Natural killer cell (primary cell): ENCODE measurements around the gene KY. TPM values are rescaled to one million over a fixed set of nuclear protein-coding genes. Genes with fewer than 3 reads are reported as not detected.

Source experiments
- ATAC-seq, 3 donors: fragments of 150-1000 bp in 2 of 3; fragments of 200-7000 bp in 1 of 3; cut with Tn5 transposase; 1 replicate in 1 of 3; 2 replicates in 2 of 3; pipeline ENCODE4 v1.10.0; 2021; ENCODE audit warnings: mild to moderate bottlenecking in 2 of 3, moderate library complexity in 2 of 3
- DNase-seq, 2 donors: peaks; one replicate each; pipeline versions ENCODE4 v3.0.0 to v3.0.0-alpha.2; 2013 to 2021; ENCODE audit warnings: mixed read lengths in 1 of 2
- H3K27ac ChIP-seq: one replicate; pipeline ENCODE4 v1.5.1; 2013; ENCODE audit warnings: mild to moderate bottlenecking, low read length
- H3K27me3 ChIP-seq: one replicate; pipeline ENCODE4 v1.6.1; 2013; ENCODE audit warnings: low read length; ENCODE audit not compliant: control insufficient read depth, insufficient read depth
- H3K36me3 ChIP-seq: one replicate; pipeline ENCODE4 v1.6.1; 2013; ENCODE audit warnings: low read length; ENCODE audit not compliant: control insufficient read depth, insufficient read depth
- H3K4me1 ChIP-seq: one replicate; pipeline ENCODE4 v1.6.1; 2013; ENCODE audit warnings: low read length; ENCODE audit not compliant: control insufficient read depth, insufficient read depth
- H3K4me3 ChIP-seq: one replicate; pipeline ENCODE4 v1.5.1; 2013; ENCODE audit warnings: low read length
- H3K9me3 ChIP-seq: one replicate; pipeline ENCODE4 v1.6.1; 2013; ENCODE audit warnings: low read length; ENCODE audit not compliant: control insufficient read depth, insufficient read depth
- H3K27ac Mint-ChIP-seq, 2 donors: one replicate each; pipeline ENCODE4 v1.8.0; 2022; ENCODE audit warnings: mild to moderate bottlenecking in 2 of 2, mixed read lengths in 2 of 2, moderate library complexity in 1 of 2
- H3K27me3 Mint-ChIP-seq, 2 donors: one replicate each; pipeline ENCODE4 v1.8.0; 2022; ENCODE audit warnings: low read depth in 2 of 2, mixed read lengths in 2 of 2
- H3K36me3 Mint-ChIP-seq: one replicate; pipeline ENCODE4 v1.8.0; 2022; ENCODE audit warnings: mixed read lengths
- H3K4me1 Mint-ChIP-seq, 2 donors: one replicate each; pipeline ENCODE4 v1.8.0; 2022; ENCODE audit warnings: mixed read lengths in 2 of 2
- H3K4me3 Mint-ChIP-seq: one replicate; pipeline ENCODE4 v1.8.0; 2022; ENCODE audit warnings: mild to moderate bottlenecking, moderate library complexity, mixed read lengths
- H3K9me3 Mint-ChIP-seq, 2 donors: one replicate each; pipeline ENCODE4 v1.8.0; 2022; ENCODE audit warnings: mixed read lengths in 2 of 2
- CTCF ChIP-seq: fragments of 200-600 bp; IDR thresholded peaks from one replicate; pipeline ENCODE4 v1.8.0; 2022; ENCODE audit warnings: antibody characterized with exemption
- WGBS: methylation state at CpG from one replicate; pipeline ENCODE4 v1.1.7; 2013; ENCODE audit warnings: missing lambda C conversion rate; ENCODE audit not compliant: insufficient coverage; 5-methylcytosine and 5-hydroxymethylcytosine counted together
- intact Hi-C: fragments of 100-400 bp; cut with micrococcal nuclease; formaldehyde crosslinking; loops from one replicate; pipeline ENCODE4 v1.14.2; 2022
- total RNA-seq, 4 donors: library from RNA; stranded (reverse); fragments of 120-200 nt in 1 of 4; gene quantifications; one replicate each; pipeline versions ENCODE4 v1.2.3 to v1.2.4, GENCODE V29; 2013 to 2022

KY gene
- total RNA-seq, 3 donors from 2014 or later (not counting 1 experiment from before 2014, with no cell fraction given), result 0.15 TPM; not detected in 2

DNA sequence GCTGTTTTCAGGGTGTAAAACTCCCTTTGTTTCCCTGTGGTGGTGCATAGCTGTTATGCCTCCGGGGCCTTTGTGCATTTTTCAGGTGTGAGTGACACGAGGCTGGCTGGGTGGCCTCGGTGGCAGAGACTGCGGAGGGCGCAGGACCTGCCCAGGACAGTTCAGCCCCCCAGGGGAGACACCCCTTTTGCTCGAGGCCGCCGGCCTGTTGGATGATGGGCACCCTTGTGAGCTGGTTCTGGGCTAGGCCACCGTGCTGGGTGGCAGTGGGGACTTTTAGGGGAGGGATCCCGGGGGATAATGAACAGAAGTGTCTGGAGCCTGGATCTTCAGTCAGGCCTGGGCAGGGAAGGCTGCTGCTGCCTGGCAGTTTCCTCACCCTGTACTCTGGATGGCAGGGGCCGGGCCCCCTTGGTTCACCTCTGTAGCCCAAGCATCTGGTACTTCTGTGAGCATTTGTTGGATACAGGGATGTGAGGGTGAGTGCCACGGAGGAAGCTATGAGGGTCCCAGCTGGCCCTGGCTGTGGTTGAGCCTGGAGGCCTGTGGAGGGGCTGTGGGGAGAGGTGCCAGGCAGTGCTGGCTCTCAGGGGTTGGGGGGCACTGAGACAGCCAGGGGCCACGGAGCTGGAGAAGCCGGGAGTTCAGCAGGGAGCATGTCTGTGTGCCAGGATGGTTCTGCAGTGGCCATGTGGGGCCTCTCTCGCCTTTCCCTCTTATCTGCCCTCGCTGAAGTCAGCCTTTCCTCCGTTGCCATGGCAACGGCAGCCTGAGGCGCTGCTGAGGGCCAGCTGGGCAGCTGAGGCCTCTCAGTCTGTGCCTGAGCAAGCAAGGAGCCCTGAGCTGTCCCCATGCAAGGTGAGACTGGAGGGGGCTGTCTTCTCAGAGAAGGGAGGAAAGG is 49.0 kb downstream of the KY start:
- Histone ChIP-seq H3K4me1 (peaks cover 16% of the 10 kb centered on the region), H3K4me3 (no peak overlapping the region)

GRCh38 chr3:134600685-134601463 is 49.9 kb downstream of the KY start:
- H3K9me3 Mint-ChIP-seq, result no peaks in the 10 kb centered on the region
- no peaks in the 10 kb centered on the region for H3K36me3 ChIP-seq
- WGBS, result 15% methylated on average over 31 of the region's 31 CpGs
- H3K9me3 ChIP-seq, result no peaks in the 10 kb centered on the region
- ATAC-seq, result peak; percentile 75 to 90 (median 76)
- no peak overlapping the region for H3K27ac Mint-ChIP-seq
- H3K4me3 Mint-ChIP-seq, result no peak overlapping the region
- H3K4me1 ChIP-seq, result peaks cover 7% of the 10 kb centered on the region
- no peak overlapping the region for H3K27ac ChIP-seq
- DNase-seq, result peak; percentile 42 to 59
- no peaks in the 10 kb centered on the region for H3K36me3 Mint-ChIP-seq
- H3K27me3 ChIP-seq, result no peaks in the 10 kb centered on the region
- H3K4me1 Mint-ChIP-seq, result peaks cover 0 to 10% of the 10 kb centered on the region in 2 donors
- intact Hi-C loops, result loop anchor here (5.0 kb wide), 1 partner anchor 1441 kb away; no protein-coding TSS in a partner anchor
- peak; percentile 87 for TF ChIP-seq CTCF
- peaks cover 0 to 3% of the 10 kb centered on the region in 2 donors for H3K27me3 Mint-ChIP-seq
- H3K4me3 ChIP-seq, result no peak overlapping the region

More for the DNA sequence above, 49.0 kb downstream of the KY start:
- peaks cover 0 to 17% of the 10 kb centered on the region in 2 donors for H3K4me1 Mint-ChIP-seq
- H3K9me3 ChIP-seq, result no peaks in the 10 kb centered on the region
- no peak overlapping the region for H3K4me3 Mint-ChIP-seq
- H3K36me3 Mint-ChIP-seq, result no peaks in the 10 kb centered on the region
- WGBS, result 80% methylated on average over 19 of the region's 19 CpGs
- intact Hi-C loops, result loop anchor here (5.0 kb wide), 1 partner anchor 1441 kb away; no protein-coding TSS in a partner anchor
- no peaks in the 10 kb centered on the region for H3K9me3 Mint-ChIP-seq
- H3K27ac ChIP-seq, result no peak overlapping the region
- no peaks in the 10 kb centered on the region for H3K36me3 ChIP-seq
- TF ChIP-seq CTCF, result no peak
- no peak overlapping the region for H3K27ac Mint-ChIP-seq
- DNase-seq (no peak), ATAC-seq (no peak)
- H3K27me3 ChIP-seq, result no peaks in the 10 kb centered on the region
- H3K27me3 Mint-ChIP-seq, result peaks cover 0 to 5% of the 10 kb centered on the region in 2 donors

DNA sequence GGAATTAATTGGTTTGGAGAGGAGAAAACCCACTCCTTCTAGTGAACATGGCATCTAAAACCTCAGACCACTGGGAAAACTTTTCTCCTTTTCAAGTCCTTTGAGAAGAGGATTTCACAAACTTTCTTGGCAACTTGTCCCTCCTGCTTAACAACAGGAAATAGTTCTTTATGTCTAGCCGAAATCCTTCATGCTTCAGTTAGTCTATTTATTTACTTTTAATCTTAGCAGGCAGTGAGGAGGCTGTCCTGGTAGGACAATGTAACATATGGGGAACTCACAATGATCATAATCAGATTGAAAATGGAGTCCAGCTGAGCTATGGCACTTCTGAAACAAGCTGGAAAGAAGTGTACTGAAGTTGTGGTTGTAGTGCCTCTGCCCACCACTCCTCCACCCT is 50.6 kb downstream of the KY start:
- intact Hi-C loops, result loop anchor here (5.0 kb wide), 1 partner anchor 1442 kb away; no protein-coding TSS in a partner anchor
- H3K9me3 ChIP-seq, result no peaks in the 10 kb centered on the region
- WGBS, result no CpG with 5 or more reads among the region's 1 CpG
- no peak overlapping the region for H3K4me3 ChIP-seq
- Mint-ChIP-seq H3K36me3 (no peaks in the 10 kb centered on the region), H3K4me3 (no peak overlapping the region), H3K4me1 (peaks cover 0 to 5% of the 10 kb centered on the region in 2 donors), H3K9me3 (no peaks in the 10 kb centered on the region), H3K27ac (no peak overlapping the region), H3K27me3 (no peaks in the 10 kb centered on the region)
- DNase-seq (no peak), ATAC-seq (peak in 1 of 3 donors; percentile 15)
- no peak for TF ChIP-seq CTCF
- H3K27ac ChIP-seq, result no peak overlapping the region
- H3K27me3 ChIP-seq, result no peaks in the 10 kb centered on the region
- peaks cover 6% of the 10 kb centered on the region for H3K4me1 ChIP-seq
- no peaks in the 10 kb centered on the region for H3K36me3 ChIP-seq
